ENCODE results near the gene MRPL16.

The MRPL16 gene

DNA sequence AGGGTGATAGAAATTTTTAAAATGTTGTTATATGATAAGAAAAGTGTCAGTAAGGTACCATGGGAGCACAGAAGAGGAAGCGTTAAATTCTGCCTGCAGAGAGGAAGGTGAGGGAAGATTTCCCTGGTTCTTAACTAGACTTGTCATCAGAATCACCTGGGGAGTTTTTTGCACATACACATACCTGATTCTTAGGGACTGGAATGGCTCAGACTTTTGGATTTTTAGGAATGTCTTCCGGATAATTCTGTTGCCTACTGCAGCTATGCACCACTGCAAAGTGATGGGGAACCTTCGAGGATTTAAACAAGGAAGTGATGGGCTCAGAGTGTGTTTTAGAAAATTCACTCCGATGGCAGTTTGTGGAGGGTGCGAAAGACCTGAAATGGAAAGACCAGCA, 33.5 kb downstream of the MRPL16 start:
- no peak overlapping the region for H3K9ac ChIP-seq
- H4K20me1 ChIP-seq (ENCODE audit: insufficient read depth): no peaks in the 10 kb centered on the region
- no peak overlapping the region for H2AFZ ChIP-seq (ENCODE audit: low read depth)
- H3K79me2 ChIP-seq (ENCODE audit: insufficient read depth, low read depth): no peaks in the 10 kb centered on the region
- H3K4me3 ChIP-seq (IDR thresholded peaks at IDR 0.05; ENCODE audit: insufficient read depth, low read depth, low read length): no peak overlapping the region
- H3K4me2 ChIP-seq: no peak overlapping the region
- H3K27me3 ChIP-seq (ENCODE audit: insufficient read depth, low read depth): no peaks in the 10 kb centered on the region
- no peak overlapping the region for H3K27ac ChIP-seq
- H3K36me3 ChIP-seq (ENCODE audit: insufficient read depth): no peaks in the 10 kb centered on the region
- no peaks in the 10 kb centered on the region for H3K4me1 ChIP-seq (ENCODE audit: low read depth, poor library complexity, severe bottlenecking)
- TF ChIP-seq, protein P1, sequence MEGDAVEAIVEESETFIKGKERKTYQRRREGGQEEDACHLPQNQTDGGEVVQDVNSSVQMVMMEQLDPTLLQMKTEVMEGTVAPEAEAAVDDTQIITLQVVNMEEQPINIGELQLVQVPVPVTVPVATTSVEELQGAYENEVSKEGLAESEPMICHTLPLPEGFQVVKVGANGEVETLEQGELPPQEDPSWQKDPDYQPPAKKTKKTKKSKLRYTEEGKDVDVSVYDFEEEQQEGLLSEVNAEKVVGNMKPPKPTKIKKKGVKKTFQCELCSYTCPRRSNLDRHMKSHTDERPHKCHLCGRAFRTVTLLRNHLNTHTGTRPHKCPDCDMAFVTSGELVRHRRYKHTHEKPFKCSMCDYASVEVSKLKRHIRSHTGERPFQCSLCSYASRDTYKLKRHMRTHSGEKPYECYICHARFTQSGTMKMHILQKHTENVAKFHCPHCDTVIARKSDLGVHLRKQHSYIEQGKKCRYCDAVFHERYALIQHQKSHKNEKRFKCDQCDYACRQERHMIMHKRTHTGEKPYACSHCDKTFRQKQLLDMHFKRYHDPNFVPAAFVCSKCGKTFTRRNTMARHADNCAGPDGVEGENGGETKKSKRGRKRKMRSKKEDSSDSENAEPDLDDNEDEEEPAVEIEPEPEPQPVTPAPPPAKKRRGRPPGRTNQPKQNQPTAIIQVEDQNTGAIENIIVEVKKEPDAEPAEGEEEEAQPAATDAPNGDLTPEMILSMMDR (conservative IDR thresholded peaks at IDR 0.05; ENCODE audit: low read depth, low read length): no peak

- Histone ChIP-seq H3K36me3 (ENCODE audit: insufficient read depth) (no peaks in the 10 kb centered on the region), H3K27ac (no peak overlapping the region), H3K9ac (no peak overlapping the region), H3K4me2 (no peak overlapping the region), H3K4me3 (IDR thresholded peaks at IDR 0.05; ENCODE audit: insufficient read depth, low read depth, low read length) (no peak overlapping the region), H4K20me1 (ENCODE audit: insufficient read depth) (no peaks in the 10 kb centered on the region), H2AFZ (ENCODE audit: low read depth) (no peak overlapping the region), H3K79me2 (ENCODE audit: insufficient read depth, low read depth) (no peaks in the 10 kb centered on the region), H3K4me1 (ENCODE audit: low read depth, poor library complexity, severe bottlenecking) (no peaks in the 10 kb centered on the region), H3K27me3 (ENCODE audit: insufficient read depth, low read depth) (no peaks in the 10 kb centered on the region)
- TF ChIP-seq, protein P1 (conservative IDR thresholded peaks at IDR 0.05; ENCODE audit: low read depth, low read length): no peak
Observed at GRCh38 chr11:59776210-59777066, 34.1 kb downstream of the MRPL16 start.

GRCh38 chr11:59773083-59773440, 37.5 kb downstream of the MRPL16 start:
- H3K36me3 ChIP-seq (ENCODE audit: insufficient read depth): no peaks in the 10 kb centered on the region

GRCh38 chr11:59771605-59772004, 39.0 kb downstream of the MRPL16 start:
- no peak overlapping the region for H3K4me3 ChIP-seq (IDR thresholded peaks at IDR 0.05; ENCODE audit: insufficient read depth, low read depth, low read length)
- TF ChIP-seq, protein P1 (conservative IDR thresholded peaks at IDR 0.05; ENCODE audit: low read depth, low read length): no peak
- H4K20me1 ChIP-seq (ENCODE audit: insufficient read depth): no peaks in the 10 kb centered on the region
- H3K27ac ChIP-seq: no peak overlapping the region
- H3K79me2 ChIP-seq (ENCODE audit: insufficient read depth, low read depth): no peaks in the 10 kb centered on the region
- H3K4me2 ChIP-seq: no peak overlapping the region
- no peaks in the 10 kb centered on the region for H3K4me1 ChIP-seq (ENCODE audit: low read depth, poor library complexity, severe bottlenecking)
- no peak overlapping the region for H3K9ac ChIP-seq
- H3K27me3 ChIP-seq (ENCODE audit: insufficient read depth, low read depth): no peaks in the 10 kb centered on the region
- H2AFZ ChIP-seq (ENCODE audit: low read depth): no peak overlapping the region
- no peaks in the 10 kb centered on the region for H3K36me3 ChIP-seq (ENCODE audit: insufficient read depth)

More at GRCh38 chr11:59773083-59773440, 37.5 kb downstream of the MRPL16 start:
- Histone ChIP-seq H3K4me2 (no peak overlapping the region), H3K4me3 (IDR thresholded peaks at IDR 0.05; ENCODE audit: insufficient read depth, low read depth, low read length) (no peak overlapping the region), H3K79me2 (ENCODE audit: insufficient read depth, low read depth) (no peaks in the 10 kb centered on the region), H2AFZ (ENCODE audit: low read depth) (no peak overlapping the region), H3K9ac (no peak overlapping the region), H4K20me1 (ENCODE audit: insufficient read depth) (no peaks in the 10 kb centered on the region), H3K27me3 (ENCODE audit: insufficient read depth, low read depth) (no peaks in the 10 kb centered on the region), H3K4me1 (ENCODE audit: low read depth, poor library complexity, severe bottlenecking) (no peaks in the 10 kb centered on the region), H3K27ac (no peak overlapping the region)
- TF ChIP-seq, protein P1 (conservative IDR thresholded peaks at IDR 0.05; ENCODE audit: low read depth, low read length): no peak
